Activated T-cell treated with anti-CD3 and anti-CD28 coated beads, Interleukin-2, amount 50 U/mL, for 72 hours (primary cell): ENCODE data around the gene JAM2. TPM values are rescaled to one million over a fixed set of nuclear protein-coding genes. Genes with fewer than 3 reads are reported as not detected.
A peak's percentile ranks its signal among the peaks of the same experiment; 100 is the strongest.

ENCODE experiments used
- ATAC-seq, 2 donors: fragments of 150-1000 bp; cut with Tn5 transposase; replicated peaks in 1 of 2; 2 replicates each; pipeline ENCODE4 v1.10.0; 2021; ENCODE audit warnings: moderate library complexity in 2 of 2, mild to moderate bottlenecking in 1 of 2
- DNase-seq, 2 donors: peaks; one replicate each; pipeline ENCODE4 v3.0.0; 2021 to 2022; ENCODE audit warnings: mixed read lengths in 1 of 2
- H3K27ac Mint-ChIP-seq: one replicate; pipeline ENCODE4 v1.8.0; 2022; ENCODE audit warnings: mild to moderate bottlenecking, moderate library complexity, mixed read lengths
- H3K27me3 Mint-ChIP-seq: one replicate; pipeline ENCODE4 v1.8.0; 2022; ENCODE audit warnings: low read depth, mixed read lengths
- H3K36me3 Mint-ChIP-seq, 2 donors: one replicate each; pipeline ENCODE4 v1.8.0; 2022; ENCODE audit warnings: mixed read lengths in 2 of 2, mild to moderate bottlenecking in 1 of 2; ENCODE audit not compliant: insufficient read depth in 2 of 2
- H3K4me1 Mint-ChIP-seq: one replicate; pipeline ENCODE4 v1.8.0; 2022; ENCODE audit warnings: low read depth, mixed read lengths
- H3K4me3 Mint-ChIP-seq, 2 donors: one replicate each; pipeline ENCODE4 v1.8.0; 2022; ENCODE audit warnings: mild to moderate bottlenecking in 2 of 2, mixed read lengths in 2 of 2, moderate library complexity in 2 of 2
- H3K9me3 Mint-ChIP-seq, 2 donors: one replicate each; pipeline ENCODE4 v1.8.0; 2022; ENCODE audit warnings: mixed read lengths in 2 of 2
- total RNA-seq, 2 donors: library from RNA; stranded (reverse); gene quantifications; one replicate each; pipeline ENCODE4 v1.2.3, GENCODE V29; 2022

JAM2 gene
- total RNA-seq, 2 donors from 2014 or later: 2.0 to 2.7 TPM

GRCh38 chr21:25635310-25635709 lies 3.7 kb upstream of the JAM2 start:
- H3K27me3 Mint-ChIP-seq: peaks cover 47% of the 10 kb centered on the region
- DNase-seq (no peak), ATAC-seq (no peak)
- H3K4me3 Mint-ChIP-seq: no peak overlapping the region
- H3K9me3 Mint-ChIP-seq: peaks cover 3 to 4% of the 10 kb centered on the region in 2 donors
- H3K27ac Mint-ChIP-seq: no peak overlapping the region
- peaks cover 44% of the 10 kb centered on the region for H3K4me1 Mint-ChIP-seq
- H3K36me3 Mint-ChIP-seq: peaks cover 0 to 4% of the 10 kb centered on the region in 2 donors

- Mint-ChIP-seq H3K27me3 (peaks cover 56% of the 10 kb centered on the region), H3K9me3 (peaks cover 3 to 4% of the 10 kb centered on the region in 2 donors), H3K4me3 (peak overlapping the region in 1 of 2 donors; percentile 37), H3K36me3 (peaks cover 0 to 4% of the 10 kb centered on the region in 2 donors), H3K4me1 (peaks cover 50% of the 10 kb centered on the region), H3K27ac (no peak overlapping the region)
- DNase-seq (no peak), ATAC-seq (peak; percentile 29 to 41)
These were observed 2.3 kb upstream of the JAM2 start for GRCh38 chr21:25636727-25637126.

GRCh38 chr21:25637851-25638659 lies 1.0 kb upstream of the JAM2 start:
- Mint-ChIP-seq H3K4me1 (peaks cover 50% of the 10 kb centered on the region), H3K4me3 (peak overlapping the region; percentile 69 to 84), H3K27ac (peak overlapping the region; percentile 7), H3K9me3 (peaks cover 3 to 4% of the 10 kb centered on the region in 2 donors), H3K27me3 (peaks cover 56% of the 10 kb centered on the region), H3K36me3 (peaks cover 0 to 4% of the 10 kb centered on the region in 2 donors)
- no peak for DNase-seq
- no peak for ATAC-seq

GRCh38 chr21:25639551-25640201 lies 618 bp downstream of the JAM2 start:
- H3K36me3 Mint-ChIP-seq: peaks cover 0 to 4% of the 10 kb centered on the region in 2 donors

GRCh38 chr21:25640202-25640942 lies 1.3 kb downstream of the JAM2 start:
- ATAC-seq (peak; percentile 36 to 45), DNase-seq (peak; percentile 18 to 24)
- H3K4me1 Mint-ChIP-seq: peaks cover 43% of the 10 kb centered on the region
- H3K9me3 Mint-ChIP-seq: peaks cover 3 to 4% of the 10 kb centered on the region in 2 donors
- H3K27me3 Mint-ChIP-seq: peaks cover 45% of the 10 kb centered on the region
- peaks cover 0 to 4% of the 10 kb centered on the region in 2 donors for H3K36me3 Mint-ChIP-seq
- peak overlapping the region; percentile 69 to 84 for H3K4me3 Mint-ChIP-seq
- H3K27ac Mint-ChIP-seq: peak overlapping the region; percentile 7

More at GRCh38 chr21:25639551-25640201, 618 bp downstream of the JAM2 start:
- H3K4me1 Mint-ChIP-seq: peaks cover 49% of the 10 kb centered on the region
- H3K9me3 Mint-ChIP-seq: peaks cover 3 to 4% of the 10 kb centered on the region in 2 donors
- no peak overlapping the region for H3K27ac Mint-ChIP-seq
- ATAC-seq (peak; percentile 87), DNase-seq (peak; percentile 66 to 71)
- H3K27me3 Mint-ChIP-seq: peaks cover 52% of the 10 kb centered on the region
- H3K4me3 Mint-ChIP-seq: peak overlapping the region; percentile 69 to 84

- H3K9me3 Mint-ChIP-seq: peaks cover 2 to 3% of the 10 kb centered on the region in 2 donors
- DNase-seq (no peak), ATAC-seq (no peak)
- peaks cover 40% of the 10 kb centered on the region for H3K4me1 Mint-ChIP-seq
- peak overlapping the region; percentile 69 to 84 for H3K4me3 Mint-ChIP-seq
- peaks cover 0 to 4% of the 10 kb centered on the region in 2 donors for H3K36me3 Mint-ChIP-seq
- H3K27ac Mint-ChIP-seq: no peak overlapping the region
- peaks cover 40% of the 10 kb centered on the region for H3K27me3 Mint-ChIP-seq
These were observed 1.9 kb downstream of the JAM2 start for GRCh38 chr21:25640943-25641292.

- no peaks in the 10 kb centered on the region for H3K9me3 Mint-ChIP-seq
- peaks cover 16% of the 10 kb centered on the region for H3K4me1 Mint-ChIP-seq
- DNase-seq (no peak), ATAC-seq (no peak)
- H3K27me3 Mint-ChIP-seq: peaks cover 18% of the 10 kb centered on the region
- H3K27ac Mint-ChIP-seq: no peak overlapping the region
- H3K36me3 Mint-ChIP-seq: no peaks in the 10 kb centered on the region
- H3K4me3 Mint-ChIP-seq: no peak overlapping the region
These were observed 4.4 kb downstream of the JAM2 start for GRCh38 chr21:25643486-25643885.

- no peak overlapping the region for H3K4me3 Mint-ChIP-seq
- H3K27ac Mint-ChIP-seq: no peak overlapping the region
- H3K27me3 Mint-ChIP-seq: peaks cover 6% of the 10 kb centered on the region
- DNase-seq (no peak), ATAC-seq (no peak)
- no peaks in the 10 kb centered on the region for H3K9me3 Mint-ChIP-seq
- no peaks in the 10 kb centered on the region for H3K36me3 Mint-ChIP-seq
- no peaks in the 10 kb centered on the region for H3K4me1 Mint-ChIP-seq
These were observed 7.4 kb downstream of the JAM2 start for GRCh38 chr21:25646474-25646873.

GRCh38 chr21:25647647-25648046 lies 8.6 kb downstream of the JAM2 start:
- Mint-ChIP-seq H3K4me1 (no peaks in the 10 kb centered on the region), H3K27ac (no peak overlapping the region), H3K27me3 (peaks cover 6% of the 10 kb centered on the region), H3K9me3 (no peaks in the 10 kb centered on the region), H3K4me3 (no peak overlapping the region), H3K36me3 (no peaks in the 10 kb centered on the region)
- ATAC-seq (no peak), DNase-seq (no peak)

- DNase-seq: no peak
- ATAC-seq: no peak
- Mint-ChIP-seq H3K4me1 (no peaks in the 10 kb centered on the region), H3K9me3 (no peaks in the 10 kb centered on the region), H3K4me3 (no peak overlapping the region), H3K36me3 (no peaks in the 10 kb centered on the region), H3K27me3 (peaks cover 6% of the 10 kb centered on the region), H3K27ac (no peak overlapping the region)
These were observed 10.1 kb downstream of the JAM2 start for GRCh38 chr21:25649146-25649545.

- no peak overlapping the region for H3K27ac Mint-ChIP-seq
- no peaks in the 10 kb centered on the region for H3K27me3 Mint-ChIP-seq
- ATAC-seq (no peak), DNase-seq (no peak)
- no peak overlapping the region for H3K4me3 Mint-ChIP-seq
- H3K36me3 Mint-ChIP-seq: no peaks in the 10 kb centered on the region
- H3K4me1 Mint-ChIP-seq: peaks cover 4% of the 10 kb centered on the region
- H3K9me3 Mint-ChIP-seq: peaks cover 2% of the 10 kb centered on the region in 2 donors
These were observed 17.4 kb downstream of the JAM2 start for GRCh38 chr21:25656412-25656811.

GRCh38 chr21:25657140-25657539 lies 18.1 kb downstream of the JAM2 start:
- no peak overlapping the region for H3K27ac Mint-ChIP-seq
- peaks cover 2% of the 10 kb centered on the region in 2 donors for H3K9me3 Mint-ChIP-seq
- ATAC-seq (no peak), DNase-seq (no peak)
- H3K36me3 Mint-ChIP-seq: no peaks in the 10 kb centered on the region
- H3K4me1 Mint-ChIP-seq: peaks cover 4% of the 10 kb centered on the region
- no peaks in the 10 kb centered on the region for H3K27me3 Mint-ChIP-seq
- H3K4me3 Mint-ChIP-seq: no peak overlapping the region
